HEK293 (cell line): ENCODE measurements around the gene SLC4A8.

Source experiments
- GLI4 ChIP-seq: fragments of 450-650 bp; formaldehyde crosslinking; IDR thresholded peaks from 2 replicates; pipeline ENCODE4 v1.5.1; 2016; ENCODE audit warnings: missing biosample characterization, missing genetic modification characterization
- REPIN1 ChIP-seq: fragments of 450-650 bp; formaldehyde crosslinking; IDR thresholded peaks from 2 replicates; pipeline ENCODE4 v1.5.1; 2017; ENCODE audit warnings: missing biosample characterization, missing genetic modification characterization, low read depth
- ZEB2 ChIP-seq: fragments of 450-650 bp; formaldehyde crosslinking; IDR thresholded peaks from 2 replicates; pipeline ENCODE4 v1.5.1; 2016; ENCODE audit warnings: missing biosample characterization, missing genetic modification characterization
- TF ChIP-seq, protein P1 (sequence below): fragments of 450-650 bp; formaldehyde crosslinking; IDR thresholded peaks from 2 replicates; pipeline ENCODE4 v1.5.1; 2016; ENCODE audit warnings: missing biosample characterization, missing genetic modification characterization

DNA sequence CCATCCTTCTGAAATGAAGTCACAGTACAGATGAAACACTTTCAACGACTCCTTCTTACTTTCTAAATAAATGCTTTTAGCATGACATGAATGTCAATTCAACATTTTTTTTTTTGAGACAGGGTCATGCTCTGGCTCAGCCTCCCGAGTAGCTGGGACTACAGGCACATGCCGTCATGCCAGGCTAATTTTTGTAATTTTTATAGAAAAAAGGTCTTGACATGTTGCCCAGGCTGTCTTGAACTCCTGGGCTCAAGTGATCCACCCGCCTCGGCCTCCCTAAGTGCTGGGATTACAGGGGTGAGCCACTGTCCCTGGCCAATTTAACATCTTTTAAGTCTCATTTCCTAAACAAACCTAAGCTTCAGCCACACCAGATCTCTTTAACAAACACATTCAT, 49.8 kb upstream of the SLC4A8 start:
- TF ChIP-seq GLI4 (tag by site-specific recombination) (no peak), ZEB2 (tag by site-specific recombination) (no peak), REPIN1 (no peak)
- TF ChIP-seq, protein P1, sequence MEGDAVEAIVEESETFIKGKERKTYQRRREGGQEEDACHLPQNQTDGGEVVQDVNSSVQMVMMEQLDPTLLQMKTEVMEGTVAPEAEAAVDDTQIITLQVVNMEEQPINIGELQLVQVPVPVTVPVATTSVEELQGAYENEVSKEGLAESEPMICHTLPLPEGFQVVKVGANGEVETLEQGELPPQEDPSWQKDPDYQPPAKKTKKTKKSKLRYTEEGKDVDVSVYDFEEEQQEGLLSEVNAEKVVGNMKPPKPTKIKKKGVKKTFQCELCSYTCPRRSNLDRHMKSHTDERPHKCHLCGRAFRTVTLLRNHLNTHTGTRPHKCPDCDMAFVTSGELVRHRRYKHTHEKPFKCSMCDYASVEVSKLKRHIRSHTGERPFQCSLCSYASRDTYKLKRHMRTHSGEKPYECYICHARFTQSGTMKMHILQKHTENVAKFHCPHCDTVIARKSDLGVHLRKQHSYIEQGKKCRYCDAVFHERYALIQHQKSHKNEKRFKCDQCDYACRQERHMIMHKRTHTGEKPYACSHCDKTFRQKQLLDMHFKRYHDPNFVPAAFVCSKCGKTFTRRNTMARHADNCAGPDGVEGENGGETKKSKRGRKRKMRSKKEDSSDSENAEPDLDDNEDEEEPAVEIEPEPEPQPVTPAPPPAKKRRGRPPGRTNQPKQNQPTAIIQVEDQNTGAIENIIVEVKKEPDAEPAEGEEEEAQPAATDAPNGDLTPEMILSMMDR (tag by site-specific recombination) = no peak
